ENCODE measurements around the gene ARVCF. TPM values are rescaled to one million over a fixed set of nuclear protein-coding genes. Genes with fewer than 3 reads are reported as not detected.

ARVCF gene
- polyA plus RNA-seq, 1 donor from 2014 or later, result 112 TPM

DNA sequence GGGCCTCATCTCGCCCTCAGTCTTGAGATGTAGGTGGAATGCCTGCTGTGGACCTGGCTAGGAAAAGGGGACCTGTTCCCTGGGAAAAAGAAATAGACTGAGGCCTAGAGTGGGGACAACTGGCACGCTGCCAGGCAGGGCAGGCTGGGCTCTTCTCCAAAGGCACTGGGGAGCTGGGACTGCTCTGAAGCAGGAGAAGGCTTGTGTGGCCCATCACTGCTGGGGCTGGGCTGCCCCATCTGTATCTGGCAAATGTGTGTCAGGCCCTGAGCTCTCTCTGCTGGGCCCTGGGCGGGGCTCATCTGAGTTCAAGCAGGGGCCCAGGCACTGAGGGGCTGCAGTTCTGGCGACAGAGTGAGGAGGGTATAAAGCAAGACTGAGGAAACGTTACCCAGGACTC is 32.9 kb downstream of the ARVCF start:
- Histone ChIP-seq H3K9ac (ENCODE audit: low read length) (no peak overlapping the region), H3K9me2 (ENCODE audit: insufficient read depth, low read length) (no peaks in the 10 kb centered on the region), H3K4me3 (ENCODE audit: low read length) (no peak overlapping the region), H3K79me2 (replicated peaks; ENCODE audit: insufficient read depth, low read length) (peaks cover 24% of the 10 kb centered on the region), H3K9me3 (ENCODE audit: low read length) (no peaks in the 10 kb centered on the region), H4K20me1 (ENCODE audit: insufficient read depth) (no peaks in the 10 kb centered on the region), H3K27ac (ENCODE audit: low read length) (no peak overlapping the region), H3F3A (ENCODE audit: insufficient read depth, low read length, poor library complexity, severe bottlenecking) (no peaks in the 10 kb centered on the region), H3K36me3 (ENCODE audit: insufficient read depth, low read length) (no peaks in the 10 kb centered on the region), H3K4me2 (ENCODE audit: low read length) (no peak overlapping the region), H2AFZ (ENCODE audit: low read depth, low read length) (no peak overlapping the region), H3K27me3 (ENCODE audit: insufficient read depth, low read depth, low read length) (no peaks in the 10 kb centered on the region)
- TF ChIP-seq CTCF (IDR thresholded peaks at IDR 0.05; ENCODE audit: poor library complexity, severe bottlenecking) (no peak), RAD21 (conservative IDR thresholded peaks at IDR 0.05) (no peak), MXI1 (conservative IDR thresholded peaks at IDR 0.05; ENCODE audit: poor library complexity, severe bottlenecking) (no peak), POLR2AphosphoS5 (IDR thresholded peaks at IDR 0.05) (no peak), SMC3 (conservative IDR thresholded peaks at IDR 0.05; ENCODE audit: poor library complexity) (no peak), TAF1 (IDR thresholded peaks at IDR 0.05; ENCODE audit: low read depth) (no peak), EP300 (conservative IDR thresholded peaks at IDR 0.05; ENCODE audit: poor library complexity, severe bottlenecking) (no peak), EZH2 (IDR thresholded peaks at IDR 0.05; ENCODE audit: borderline replicate concordance, insufficient read depth, low read length, poor library complexity, severe bottlenecking) (no peak)
- TF ChIP-seq, protein P1, sequence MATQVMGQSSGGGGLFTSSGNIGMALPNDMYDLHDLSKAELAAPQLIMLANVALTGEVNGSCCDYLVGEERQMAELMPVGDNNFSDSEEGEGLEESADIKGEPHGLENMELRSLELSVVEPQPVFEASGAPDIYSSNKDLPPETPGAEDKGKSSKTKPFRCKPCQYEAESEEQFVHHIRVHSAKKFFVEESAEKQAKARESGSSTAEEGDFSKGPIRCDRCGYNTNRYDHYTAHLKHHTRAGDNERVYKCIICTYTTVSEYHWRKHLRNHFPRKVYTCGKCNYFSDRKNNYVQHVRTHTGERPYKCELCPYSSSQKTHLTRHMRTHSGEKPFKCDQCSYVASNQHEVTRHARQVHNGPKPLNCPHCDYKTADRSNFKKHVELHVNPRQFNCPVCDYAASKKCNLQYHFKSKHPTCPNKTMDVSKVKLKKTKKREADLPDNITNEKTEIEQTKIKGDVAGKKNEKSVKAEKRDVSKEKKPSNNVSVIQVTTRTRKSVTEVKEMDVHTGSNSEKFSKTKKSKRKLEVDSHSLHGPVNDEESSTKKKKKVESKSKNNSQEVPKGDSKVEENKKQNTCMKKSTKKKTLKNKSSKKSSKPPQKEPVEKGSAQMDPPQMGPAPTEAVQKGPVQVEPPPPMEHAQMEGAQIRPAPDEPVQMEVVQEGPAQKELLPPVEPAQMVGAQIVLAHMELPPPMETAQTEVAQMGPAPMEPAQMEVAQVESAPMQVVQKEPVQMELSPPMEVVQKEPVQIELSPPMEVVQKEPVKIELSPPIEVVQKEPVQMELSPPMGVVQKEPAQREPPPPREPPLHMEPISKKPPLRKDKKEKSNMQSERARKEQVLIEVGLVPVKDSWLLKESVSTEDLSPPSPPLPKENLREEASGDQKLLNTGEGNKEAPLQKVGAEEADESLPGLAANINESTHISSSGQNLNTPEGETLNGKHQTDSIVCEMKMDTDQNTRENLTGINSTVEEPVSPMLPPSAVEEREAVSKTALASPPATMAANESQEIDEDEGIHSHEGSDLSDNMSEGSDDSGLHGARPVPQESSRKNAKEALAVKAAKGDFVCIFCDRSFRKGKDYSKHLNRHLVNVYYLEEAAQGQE (IDR thresholded peaks at IDR 0.05; ENCODE audit: borderline replicate concordance), result no peak

DNA sequence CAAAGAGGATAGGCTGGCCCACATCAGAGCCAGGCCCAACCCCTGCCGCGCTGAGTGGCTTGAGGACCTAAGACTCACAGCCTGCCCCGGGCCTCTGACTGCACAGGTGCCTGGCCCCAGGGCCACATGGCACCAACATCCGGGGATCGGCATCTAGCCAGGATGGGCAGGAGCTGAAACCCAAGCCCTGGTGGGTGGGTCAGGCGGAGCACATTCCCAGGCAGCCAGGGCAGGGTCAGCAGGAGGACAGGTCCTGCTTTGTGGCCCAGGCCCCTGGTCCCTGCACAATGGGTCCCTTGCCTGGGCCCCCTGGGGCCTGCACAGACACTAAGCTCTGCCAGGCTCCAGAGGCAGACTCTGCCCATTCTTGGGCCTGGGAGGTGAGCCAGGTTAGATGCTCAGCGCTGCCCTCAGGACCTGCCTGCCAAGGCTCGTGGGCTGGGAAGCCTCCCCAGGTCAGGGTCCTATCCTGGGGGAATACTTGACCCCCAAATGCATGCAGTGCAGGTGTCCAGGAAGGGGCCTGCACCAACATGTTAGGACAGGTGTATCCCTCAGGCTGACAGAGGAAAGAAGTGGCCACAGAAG is 33.5 kb downstream of the ARVCF start:
- Histone ChIP-seq H3K27ac (ENCODE audit: low read length) (no peak overlapping the region), H2AFZ (ENCODE audit: low read depth, low read length) (no peak overlapping the region), H3F3A (ENCODE audit: insufficient read depth, low read length, poor library complexity, severe bottlenecking) (no peaks in the 10 kb centered on the region), H3K36me3 (ENCODE audit: insufficient read depth, low read length) (no peaks in the 10 kb centered on the region), H3K4me3 (ENCODE audit: low read length) (no peak overlapping the region), H3K4me2 (ENCODE audit: low read length) (no peak overlapping the region), H3K9ac (ENCODE audit: low read length) (no peak overlapping the region), H3K9me2 (ENCODE audit: insufficient read depth, low read length) (no peaks in the 10 kb centered on the region), H4K20me1 (ENCODE audit: insufficient read depth) (no peaks in the 10 kb centered on the region), H3K9me3 (ENCODE audit: low read length) (no peaks in the 10 kb centered on the region), H3K79me2 (replicated peaks; ENCODE audit: insufficient read depth, low read length) (peaks cover 24% of the 10 kb centered on the region), H3K27me3 (ENCODE audit: insufficient read depth, low read depth, low read length) (no peaks in the 10 kb centered on the region)
- TF ChIP-seq POLR2AphosphoS5 (IDR thresholded peaks at IDR 0.05), result no peak
- no peak for TF ChIP-seq TAF1 (IDR thresholded peaks at IDR 0.05; ENCODE audit: low read depth)
- no peak for TF ChIP-seq EZH2 (IDR thresholded peaks at IDR 0.05; ENCODE audit: borderline replicate concordance, insufficient read depth, low read length, poor library complexity, severe bottlenecking)
- TF ChIP-seq RAD21 (conservative IDR thresholded peaks at IDR 0.05), result no peak
- TF ChIP-seq, protein P1 (IDR thresholded peaks at IDR 0.05; ENCODE audit: borderline replicate concordance), result no peak
- TF ChIP-seq CTCF (IDR thresholded peaks at IDR 0.05; ENCODE audit: poor library complexity, severe bottlenecking), result no peak
- TF ChIP-seq EP300 (conservative IDR thresholded peaks at IDR 0.05; ENCODE audit: poor library complexity, severe bottlenecking), result no peak
- no peak for TF ChIP-seq MXI1 (conservative IDR thresholded peaks at IDR 0.05; ENCODE audit: poor library complexity, severe bottlenecking)
- TF ChIP-seq SMC3 (conservative IDR thresholded peaks at IDR 0.05; ENCODE audit: poor library complexity), result no peak

Data from neural cell (in vitro differentiated cells).